HG02870 (cell line): ENCODE results near the gene OSCAR.
"Not testable (repeated sequence)": the region's sequence is repeated elsewhere in the genome, so short reads cannot be mapped to it uniquely, and the experiment has no call there.

ENCODE experiments used
- ATAC-seq: cut with Tn5 transposase; IDR thresholded peaks from one replicate; pipeline ENCODE4 v1.9.1; 2021; ENCODE audit warnings: mild to moderate bottlenecking, moderate library complexity; ENCODE audit not compliant: unreplicated experiment

OSCAR gene

DNA sequence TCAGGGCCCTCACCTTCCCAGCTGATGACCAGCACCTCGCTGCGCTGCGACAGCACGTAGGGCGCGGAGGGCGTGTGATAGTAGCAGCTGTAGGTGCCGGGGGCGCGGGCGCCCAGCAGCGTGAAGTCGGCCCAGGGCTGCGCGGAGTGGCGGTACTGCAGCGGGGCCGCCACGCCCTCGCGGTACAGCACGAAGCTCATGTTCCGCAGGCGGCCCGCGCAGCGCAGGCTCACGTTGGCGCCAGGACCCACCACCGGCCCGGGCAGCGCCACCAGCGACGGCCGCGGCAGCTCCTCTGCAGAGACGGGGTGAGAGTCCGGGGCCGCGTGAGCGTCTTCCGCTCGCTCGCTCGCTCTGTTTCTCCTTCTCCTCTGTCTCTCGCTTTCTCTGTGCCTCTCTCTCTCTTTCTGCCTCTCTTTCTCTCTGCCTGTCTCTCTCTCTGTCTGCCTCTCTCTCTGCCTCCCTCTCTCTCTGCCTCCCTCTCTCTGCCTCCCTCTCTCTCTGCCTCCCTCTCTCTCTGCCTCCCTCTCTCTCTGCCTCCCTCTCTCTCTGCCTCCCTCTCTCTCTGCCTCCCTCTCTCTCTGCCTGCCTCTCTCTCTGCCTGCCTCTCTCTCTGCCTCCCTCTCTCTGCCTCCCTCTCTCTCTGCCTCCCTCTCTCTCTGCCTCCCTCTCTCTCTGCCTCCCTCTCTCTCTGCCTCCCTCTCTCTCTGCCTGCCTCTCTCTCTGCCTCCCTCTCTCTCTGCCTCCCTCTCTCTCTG lies 4.6 kb downstream of the OSCAR start:
- ATAC-seq = not testable (repeated sequence)

DNA sequence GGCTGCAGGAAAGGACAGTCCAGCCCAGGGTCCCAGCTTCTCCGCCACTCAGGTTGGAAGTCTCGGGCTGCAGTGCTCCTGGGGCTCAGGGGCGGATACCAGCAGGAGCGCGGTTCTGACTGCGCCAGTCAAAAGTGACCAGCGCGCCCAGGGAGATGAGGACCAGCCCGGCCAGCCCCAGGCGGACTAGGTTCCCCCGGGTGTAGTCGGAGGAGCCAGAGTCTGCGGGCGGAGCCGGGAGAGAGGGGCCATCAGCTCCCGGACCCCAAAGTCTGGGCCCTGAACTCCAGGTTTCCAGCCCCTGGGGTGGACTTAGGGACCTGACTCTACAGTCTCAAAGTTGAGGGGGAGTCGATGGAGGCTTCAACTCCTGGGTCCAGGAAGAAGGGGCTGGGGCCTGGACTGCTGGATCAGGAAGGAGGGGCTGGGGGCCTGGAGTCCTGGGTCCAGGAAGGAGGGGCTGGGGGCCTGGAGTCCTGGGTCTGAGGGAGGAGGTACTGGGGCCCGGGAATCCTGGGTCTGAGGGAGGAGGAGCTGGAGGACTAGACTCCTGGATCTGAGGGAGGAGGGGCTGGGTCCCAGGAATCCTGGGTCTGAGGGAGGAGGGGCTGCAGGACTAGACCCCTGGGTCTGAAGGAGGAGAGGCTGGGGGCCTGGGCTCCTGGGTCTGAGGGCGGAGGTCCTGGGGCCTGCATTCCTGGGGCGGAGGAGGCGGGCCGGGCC lies 5.3 kb downstream of the OSCAR start:
- ATAC-seq = no peak

DNA sequence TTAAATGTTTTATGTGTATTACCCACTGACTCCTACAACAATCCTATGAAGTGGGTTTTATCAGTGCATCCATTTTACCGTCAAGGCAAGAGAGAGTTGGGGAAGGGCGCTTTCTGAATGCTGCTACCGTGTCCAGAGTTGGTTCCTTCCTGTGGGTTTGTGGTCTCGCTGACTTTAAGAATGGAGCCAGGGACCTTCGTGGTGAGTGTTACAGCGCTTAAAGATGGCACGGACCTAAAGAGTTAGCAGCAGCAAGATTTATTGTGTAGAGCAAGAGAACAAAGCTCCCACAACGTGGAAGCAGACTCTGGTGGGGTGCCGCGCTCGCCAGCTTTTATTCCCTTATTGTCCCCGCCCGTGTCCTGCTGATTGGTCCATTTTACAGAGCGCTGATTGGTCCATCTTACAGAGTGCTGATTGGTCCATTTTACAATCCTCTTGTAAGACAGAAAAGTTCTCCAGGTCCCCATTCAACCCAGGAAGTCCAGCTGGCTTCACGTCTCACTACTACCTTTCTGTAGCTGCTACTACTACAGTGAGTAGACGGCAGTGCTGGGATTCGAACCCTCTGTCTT lies 6.1 kb downstream of the OSCAR start:
- ATAC-seq = no peak

DNA sequence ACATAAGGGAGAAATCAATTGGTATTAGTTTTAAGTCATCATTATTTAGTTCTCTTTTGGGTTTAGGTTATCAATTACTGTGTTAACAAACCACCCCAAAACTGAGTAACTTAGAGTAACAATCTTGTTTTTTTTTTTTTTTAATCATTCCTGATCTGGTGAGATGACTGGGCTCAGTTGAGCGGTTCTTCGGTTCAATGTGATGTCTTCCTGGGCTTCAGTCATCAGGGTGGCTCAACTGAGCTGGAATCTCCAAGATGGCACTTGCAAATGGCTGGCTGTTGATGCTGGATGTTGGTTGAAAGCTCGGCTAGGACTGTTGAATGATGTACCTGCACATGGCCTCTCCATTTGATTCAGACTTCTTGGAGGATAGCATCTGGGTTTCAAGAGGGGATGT lies 16.2 kb downstream of the OSCAR start:
- ATAC-seq = no peak

DNA sequence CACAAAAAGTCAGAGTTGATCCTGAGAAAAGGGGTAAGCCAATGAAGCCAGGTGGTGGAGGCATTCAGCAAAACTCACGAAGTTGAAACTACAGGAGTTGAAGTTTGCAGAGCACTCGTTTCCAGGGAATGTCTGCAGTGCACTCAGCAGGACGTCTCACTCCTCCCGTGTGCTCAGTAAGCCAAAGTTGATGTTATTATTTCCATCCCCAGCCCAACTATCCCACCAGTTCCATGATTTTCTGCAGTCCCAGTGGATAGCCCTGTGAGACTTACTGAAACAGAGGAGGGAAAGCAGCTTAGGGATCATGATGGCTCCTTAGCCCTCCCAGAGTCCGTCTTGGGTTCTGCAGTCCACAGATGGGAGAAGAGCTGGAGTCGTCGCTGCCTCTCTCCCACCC lies 19.6 kb downstream of the OSCAR start, which contains the start of gene TARM1:
Gene TARM1 (minus strand): TSS at position 334 of the 400 bp plus-strand sequence. CDS start 25 bp downstream, at position 309.
- ATAC-seq = no peak

DNA sequence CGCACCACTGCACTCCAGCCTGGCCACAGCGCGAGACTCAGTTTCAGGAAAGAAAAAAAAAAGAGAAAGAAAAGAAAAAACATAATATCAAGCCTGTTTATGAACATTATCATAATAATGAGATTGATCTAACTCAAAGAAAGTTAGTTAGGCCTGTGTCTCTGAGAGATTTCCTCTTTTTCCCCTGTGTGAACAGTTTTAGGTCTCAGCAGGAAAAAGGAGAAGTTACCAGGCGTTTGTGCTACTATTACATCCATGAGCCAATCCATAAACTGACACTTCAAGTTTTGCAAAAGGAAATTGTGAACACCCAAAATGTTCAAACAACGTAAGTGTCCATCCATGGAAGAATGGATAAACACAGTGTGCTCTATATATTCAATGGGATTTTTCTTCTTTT lies 23.3 kb downstream of the OSCAR start:
- ATAC-seq = no peak

DNA sequence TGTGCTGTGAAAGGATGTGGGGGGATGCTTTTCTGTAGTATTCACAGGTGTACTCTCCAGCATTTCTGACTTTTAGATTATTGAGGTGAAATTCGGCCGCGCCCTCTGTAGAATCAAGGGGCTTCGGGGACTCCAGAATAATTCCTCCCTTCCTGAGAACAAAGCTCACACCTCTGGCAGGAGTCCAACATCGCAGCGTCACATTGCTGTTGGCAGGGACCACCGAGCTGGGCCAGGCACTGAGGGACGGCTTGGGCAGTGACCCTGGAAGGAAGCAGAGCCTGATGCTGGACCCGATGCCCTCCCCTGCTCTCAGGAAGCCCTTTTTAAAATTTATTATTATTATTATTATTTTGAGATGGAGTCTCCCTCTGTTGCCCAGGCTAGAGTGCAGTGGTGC lies 25.8 kb downstream of the OSCAR start:
- ATAC-seq = no peak

DNA sequence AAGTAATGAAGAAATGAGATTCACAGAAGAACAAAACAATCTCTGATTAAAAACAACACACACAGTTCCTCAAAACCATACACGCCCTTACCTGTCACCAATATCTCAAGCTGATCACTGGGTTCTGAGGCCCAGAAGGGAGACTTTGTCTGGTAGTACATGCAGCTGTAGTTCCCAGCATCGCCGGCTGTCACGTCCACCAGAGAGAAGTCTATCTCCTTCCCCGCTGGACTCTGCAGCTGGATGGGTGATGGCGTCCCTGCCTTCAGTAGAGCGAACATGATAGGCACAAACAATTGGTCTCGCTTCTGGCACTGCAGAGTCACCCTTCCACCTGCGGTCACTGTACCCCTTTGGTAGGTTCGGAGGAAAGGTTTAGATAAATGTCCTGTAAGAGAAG lies 26.8 kb downstream of the OSCAR start:
- ATAC-seq = no peak

DNA sequence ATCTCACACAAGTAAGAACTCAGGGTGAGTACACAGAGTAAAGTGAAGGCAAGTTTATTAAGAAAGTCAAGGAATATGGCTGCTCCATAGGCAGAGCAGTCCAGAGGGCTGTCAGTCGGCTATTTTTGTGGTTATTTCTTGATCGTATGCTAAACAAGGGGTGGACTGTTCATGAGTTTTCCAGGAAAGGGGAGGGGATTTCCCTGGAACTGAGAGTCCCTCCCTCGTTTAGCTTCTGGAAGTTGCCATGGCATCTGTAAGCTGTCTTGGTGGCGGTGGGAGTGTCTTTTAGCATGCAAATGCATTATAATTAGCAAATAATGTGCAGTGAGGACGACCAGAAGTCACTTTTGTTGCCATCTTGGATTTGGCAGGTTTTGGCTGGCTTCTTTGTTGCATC lies 31.1 kb downstream of the OSCAR start:
- ATAC-seq = no peak

DNA sequence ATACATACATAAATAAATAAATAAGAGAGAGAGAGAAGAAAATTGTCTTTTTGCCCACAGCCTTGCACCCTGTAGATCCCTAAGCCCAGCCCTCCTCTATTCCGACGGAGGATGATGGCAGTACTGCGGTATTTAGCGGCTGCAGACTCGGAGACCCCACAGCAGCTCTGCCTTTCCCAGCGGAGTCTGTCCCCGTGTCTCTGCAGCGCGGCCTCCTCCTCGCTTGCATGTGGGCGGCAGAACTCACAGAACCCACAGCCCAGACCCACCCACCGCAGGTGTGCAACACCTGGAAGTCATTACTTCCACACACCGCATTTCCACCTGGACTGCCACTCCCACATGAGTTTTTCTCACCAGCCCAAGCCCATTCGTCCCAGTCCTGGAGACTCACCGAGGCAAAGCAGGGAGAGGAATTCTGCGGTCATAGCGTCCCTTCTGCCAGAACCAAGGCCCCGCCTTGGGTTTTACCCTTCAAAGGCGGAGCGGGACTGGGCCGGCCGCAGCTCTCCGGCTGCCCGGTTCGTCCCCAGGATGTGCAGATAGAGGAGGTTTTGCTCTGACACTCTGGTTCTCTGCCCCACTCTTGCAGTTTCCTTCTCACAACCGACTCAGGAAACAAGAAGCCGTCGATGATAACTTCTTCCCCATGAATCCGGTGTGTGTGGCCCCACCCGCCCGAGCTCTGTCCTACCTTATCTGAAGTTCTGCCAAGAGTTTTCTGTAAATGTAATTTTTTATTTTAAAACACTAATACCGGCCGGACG lies 37.1 kb downstream of the OSCAR start, which contains the start of gene VSTM1:
Gene VSTM1 (minus strand): TSS at position 548 of the 767 bp plus-strand sequence. CDS start 120 bp downstream, at position 428.
- ATAC-seq = no peak

DNA sequence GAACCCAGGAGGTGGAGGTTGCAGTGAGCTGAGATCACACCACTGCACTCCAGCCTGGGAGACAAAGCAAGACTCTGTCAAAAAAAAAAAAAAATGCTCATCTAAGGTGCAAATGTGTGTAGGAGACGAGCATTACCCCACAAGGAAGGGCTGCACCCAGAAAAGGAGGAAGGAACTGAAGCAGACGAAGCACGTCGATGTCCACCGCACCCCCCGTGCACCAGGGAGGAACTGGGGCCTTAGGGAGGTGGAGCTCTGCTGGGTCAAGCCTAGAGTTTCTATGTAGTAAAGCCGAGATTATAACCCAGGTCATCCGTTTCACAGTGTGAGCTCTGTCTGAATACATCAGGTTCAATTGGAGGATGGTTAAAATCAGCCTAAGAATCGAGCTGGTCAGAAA lies 38.0 kb downstream of the OSCAR start:
- no peak for ATAC-seq

DNA sequence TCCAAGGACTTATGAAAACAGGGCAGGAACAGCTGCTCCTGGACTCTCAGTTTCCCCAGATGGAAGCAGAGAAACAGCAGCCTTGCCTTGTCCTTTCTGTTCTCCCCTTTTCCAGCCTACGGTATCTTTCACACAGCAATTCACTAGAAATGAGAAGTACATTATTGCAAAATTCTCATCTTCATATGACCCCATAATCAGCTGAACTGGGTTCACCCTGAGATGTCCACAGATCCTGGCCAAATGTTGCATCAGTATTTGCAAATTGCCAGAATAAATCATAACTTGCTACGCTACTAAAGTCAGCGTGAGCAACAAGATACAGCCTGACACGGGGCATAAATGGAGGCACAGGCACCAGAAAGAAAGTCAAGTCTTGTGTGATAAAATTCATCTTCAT lies 53.0 kb downstream of the OSCAR start:
- ATAC-seq = no peak

DNA sequence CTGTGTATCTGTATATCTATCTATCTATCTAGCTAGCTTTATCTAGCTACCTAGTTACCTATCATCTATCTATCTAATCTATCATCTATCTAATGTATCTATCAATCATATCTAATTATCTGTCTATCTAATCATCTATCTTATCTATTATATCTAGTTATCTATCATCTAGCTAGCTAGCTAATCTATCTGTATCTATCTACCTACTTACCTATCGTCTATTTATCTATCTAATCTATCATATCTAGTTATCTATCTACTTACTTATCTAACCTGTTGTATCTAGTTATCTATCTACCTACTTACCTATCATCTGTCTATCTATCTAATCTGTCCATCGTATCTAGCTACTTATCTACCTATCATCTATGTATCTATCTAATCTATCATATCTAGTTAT lies 54.8 kb downstream of the OSCAR start:
- no peak for ATAC-seq
